ENCODE measurements around the gene SMYD3. TPM values are rescaled to one million over a fixed set of nuclear protein-coding genes. Genes with fewer than 3 reads are reported as not detected.

The SMYD3 gene
- total and polyA plus RNA-seq, 9 of the 15 experiments (the other 6 are each of a cell fraction or from before 2014, with no cell fraction given), result 128 to 440 (median 197) TPM

DNA sequence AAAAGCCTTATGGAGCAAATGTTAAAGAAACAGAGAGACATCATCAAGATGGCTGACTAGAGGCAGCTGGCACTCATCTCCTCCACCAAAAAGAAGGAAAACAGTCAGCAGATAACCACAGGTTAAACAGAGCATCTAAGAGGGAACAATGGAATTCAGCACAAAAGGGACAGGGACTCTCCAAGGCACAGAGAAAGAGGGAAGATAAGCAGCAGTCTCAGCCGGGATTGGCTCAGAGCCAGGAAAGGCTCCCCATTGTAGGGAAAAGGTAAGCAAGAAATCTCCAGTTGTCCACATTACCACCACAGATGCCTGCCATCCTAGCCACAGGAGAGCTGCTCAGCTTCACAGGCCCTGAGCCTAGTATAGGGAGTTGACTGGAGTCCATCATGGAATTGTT lies 605.5 kb downstream of the SMYD3 start:
- peaks cover 41% of the 10 kb centered on the region for H3K79me2 ChIP-seq (ENCODE audit: control insufficient read depth, insufficient read depth, low read length)
- 22% methylated on average over 1 of the region's 1 CpG for WGBS (ENCODE audit: insufficient coverage, low coverage, missing lambda C conversion rate)
- intact Hi-C loops (cut with micrococcal nuclease), result no loop called here
- ChIA-PET POLR2A (interaction anchor here (1.5 kb wide), 1 partner anchor 10 kb away, joined by 4 read pairs; no protein-coding TSS in a partner anchor), CTCF (ENCODE audit: low intra/inter-chr PET ratio) (no interaction called here)
- no peaks in the 10 kb centered on the region; the same call in 1 of the 2 replicates for H4K20me1 ChIP-seq (replicated peaks; ENCODE audit: control insufficient read depth, insufficient read depth, low read length)
- no TSS peak for BruUV-seq (replicated peaks)
- ATAC-seq (peak; percentile 47; the same call in 1 of the 3 replicates), DNase-seq (ENCODE audit: extremely low read depth in 1 of 4, low spot score in 3 of 4) (peak in 1 of 4 experiments; percentile 41), FAIRE-seq (no peak)
- no peak overlapping the region for H3K4me2 ChIP-seq (ENCODE audit: insufficient read depth, low read length)
- peaks cover 4% of the 10 kb centered on the region for H3K9me1 ChIP-seq (ENCODE audit: control insufficient read depth, insufficient read depth, low read length)
- H2AFZ ChIP-seq (ENCODE audit: low read depth, low read length), result no peak overlapping the region
- H3K27ac ChIP-seq (ENCODE audit: extremely low read depth, low read depth, low read length), result no peak overlapping the region
- H3K4me1 ChIP-seq (replicated peaks in 1 of 2; ENCODE audit: control insufficient read depth in 2 of 2, insufficient read depth in 2 of 2, low read length in 2 of 2), result 0 out of 5 replicates have a peak, but pooled peaks cover 0 to 3% of the 10 kb centered on the region in 2 experiments
- H3K9ac ChIP-seq (ENCODE audit: insufficient read depth in 1 of 2, low read depth in 2 of 2, low read length in 2 of 2), result no peak overlapping the region
- peaks cover 70% of the 10 kb centered on the region for H3K36me3 ChIP-seq (ENCODE audit: control insufficient read depth, insufficient read depth, low read length)
- no peaks in the 10 kb centered on the region for H3K27me3 ChIP-seq (ENCODE audit: control insufficient read depth in 2 of 2, insufficient read depth in 2 of 2, low read length in 2 of 2)
- no peak overlapping the region for H3K4me3 ChIP-seq
- in situ Hi-C loops (cut with MboI), result no loop called here
- no peaks in the 10 kb centered on the region for H3K9me3 ChIP-seq (replicated peaks; ENCODE audit: control insufficient read depth, insufficient read depth, low read depth, low read length)
- TF ChIP-seq CTCF (IDR thresholded peaks at IDR 0.05 in 2 of 3, conservative IDR thresholded peaks at IDR 0.05 in 1 of 3; ENCODE audit: insufficient read depth in 2 of 3, low read depth in 1 of 3, low read length in 3 of 3), result no peak
- no peak for TF ChIP-seq MYC (IDR thresholded peaks at IDR 0.05; ENCODE audit: low read depth, low read length)
- no peak for TF ChIP-seq MYC (CRISPR knock-in tag; IDR thresholded peaks at IDR 0.05; ENCODE audit: borderline replicate concordance, low read depth)
- TF ChIP-seq SOX6 (IDR thresholded peaks at IDR 0.05), result peak; percentile 55; the same call in 1 of the 2 replicates
- TF ChIP-seq, protein P1, sequence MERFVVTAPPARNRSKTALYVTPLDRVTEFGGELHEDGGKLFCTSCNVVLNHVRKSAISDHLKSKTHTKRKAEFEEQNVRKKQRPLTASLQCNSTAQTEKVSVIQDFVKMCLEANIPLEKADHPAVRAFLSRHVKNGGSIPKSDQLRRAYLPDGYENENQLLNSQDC (CRISPR knock-in tag; IDR thresholded peaks at IDR 0.05), result no peak
- no peak for TF ChIP-seq FUS (optimal IDR thresholded peaks at IDR 0.05; ENCODE audit: low read depth, low read length)
- no peak for TF ChIP-seq IFI16 (CRISPR knock-in tag; IDR thresholded peaks at IDR 0.05)
- TF ChIP-seq KAT8 (IDR thresholded peaks at IDR 0.05; ENCODE audit: low read depth), result no peak
- no peak for TF ChIP-seq ZNF668 (CRISPR knock-in tag; IDR thresholded peaks at IDR 0.05)
- no peak for TF ChIP-seq MEF2A (IDR thresholded peaks at IDR 0.05; ENCODE audit: control insufficient read depth, low read depth, low read length)
- TF ChIP-seq EHMT2 (IDR thresholded peaks at IDR 0.05), result no peak
- TF ChIP-seq TAF15 (IDR thresholded peaks at IDR 0.05; ENCODE audit: low read depth, low read length), result no peak
- no peak for TF ChIP-seq PRPF4 (IDR thresholded peaks at IDR 0.05; ENCODE audit: insufficient read depth, low read depth, low read length, poor library complexity, severe bottlenecking)
- peak; percentile 96 for TF ChIP-seq NFIC (IDR thresholded peaks at IDR 0.05)
- no peak for TF ChIP-seq SMAD4 (CRISPR knock-in tag; conservative IDR thresholded peaks at IDR 0.05)
- no peak for TF ChIP-seq ZNF232 (CRISPR knock-in tag; IDR thresholded peaks at IDR 0.05)
- no peak for TF ChIP-seq GATAD2A (IDR thresholded peaks at IDR 0.05)
- TF ChIP-seq ZC3H8 (IDR thresholded peaks at IDR 0.05), result no peak

Measured in K562 (cell line).